ENCODE results near the gene TJP1.

DNA sequence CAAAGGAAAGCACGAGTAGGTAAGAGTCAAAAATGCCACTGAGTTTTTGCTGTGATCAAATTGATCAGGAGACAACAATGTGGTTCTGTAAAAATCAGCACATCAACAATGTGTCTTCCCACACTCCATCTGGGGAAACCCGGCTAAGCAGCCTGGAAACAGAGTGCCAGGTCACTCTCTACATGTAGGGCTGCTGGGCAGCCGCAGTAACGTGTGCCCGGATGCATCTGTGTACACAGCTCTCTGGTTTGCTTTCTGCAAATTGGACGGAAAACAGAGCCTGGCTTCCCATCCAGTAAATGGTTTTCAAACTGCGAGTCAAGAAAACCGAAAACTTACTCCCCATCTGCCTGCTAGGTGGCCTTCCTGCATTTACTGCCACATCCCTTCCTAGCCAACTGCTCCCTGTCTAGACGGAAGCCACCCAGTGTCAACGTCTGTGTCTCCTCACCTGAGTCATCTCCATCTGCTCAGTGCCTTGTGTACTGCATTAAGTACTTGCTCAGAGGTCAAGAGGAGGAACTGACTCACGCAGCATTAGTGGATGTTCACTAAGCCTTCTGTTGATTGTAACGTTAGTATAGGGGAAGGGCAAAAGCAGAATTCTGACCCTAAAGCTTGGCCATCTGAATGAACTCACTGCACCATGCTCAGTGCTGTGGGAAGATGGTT, 124.1 kb downstream of the TJP1 start:
- TF ChIP-seq EZH2 (IDR thresholded peaks at IDR 0.05; ENCODE audit: low read depth): no peak
- no peak for TF ChIP-seq CTCF (conservative IDR thresholded peaks at IDR 0.05)

All from PC-9 (cell line).